ENCODE measurements around the gene THBS3.
A peak's percentile ranks its signal among the peaks of the same experiment; 100 is the strongest.
"Not testable (repeated sequence)": the region's sequence is repeated elsewhere in the genome, so short reads cannot be mapped to it uniquely, and the experiment has no call there.

The THBS3 gene

GRCh38 chr1:155206891-155207805 is 549 bp downstream of the THBS3 start:
- peak; percentile 76 to 92 (median 84) for DNase-seq

- DNase-seq, result no peak
These were observed 1.6 kb downstream of the THBS3 start for GRCh38 chr1:155205969-155206593.

GRCh38 chr1:155205035-155205434 is 2.7 kb downstream of the THBS3 start:
- no peak for DNase-seq

GRCh38 chr1:155202731-155203515 is 4.8 kb downstream of the THBS3 start:
- DNase-seq, result no peak

GRCh38 chr1:155202198-155202597 is 5.5 kb downstream of the THBS3 start:
- no peak for DNase-seq

- DNase-seq, result no peak
These were observed 6.8 kb downstream of the THBS3 start for GRCh38 chr1:155200920-155201319.

- no peak for DNase-seq
These were observed 7.9 kb downstream of the THBS3 start for GRCh38 chr1:155199792-155200191.

GRCh38 chr1:155198547-155198906 is 9.2 kb downstream of the THBS3 start:
- no peak for DNase-seq

GRCh38 chr1:155197901-155198546 is 9.7 kb downstream of the THBS3 start:
- DNase-seq, result no peak

GRCh38 chr1:155196893-155197638 is 10.6 kb downstream of the THBS3 start:
- DNase-seq, result no peak

- DNase-seq, result no peak
These were observed 11.4 kb downstream of the THBS3 start for GRCh38 chr1:155196103-155196892.

GRCh38 chr1:155195201-155196102 is 12.2 kb downstream of the THBS3 start:
- DNase-seq, result no peak

- not testable (repeated sequence) for DNase-seq
These were observed 13.8 kb downstream of the THBS3 start for GRCh38 chr1:155193991-155194240.

GRCh38 chr1:155193275-155193990 is 14.3 kb downstream of the THBS3 start:
- DNase-seq, result peak in 5 of 6 experiments; percentile 29 to 60 (median 57)

GRCh38 chr1:155192346-155193274 is 15.1 kb downstream of the THBS3 start:
- DNase-seq, result peak in 5 of 6 experiments; percentile 23 to 41 (median 32)

- DNase-seq, result no peak
These were observed 15.8 kb downstream of the THBS3 start for GRCh38 chr1:155191904-155192303.

GRCh38 chr1:155189926-155190325 is 17.8 kb downstream of the THBS3 start:
- DNase-seq, result not testable (repeated sequence)

- no peak for DNase-seq
These were observed 19.4 kb downstream of the THBS3 start for GRCh38 chr1:155188268-155188667.

- DNase-seq, result no peak
These were observed 20.2 kb downstream of the THBS3 start for GRCh38 chr1:155187456-155187891.
